ENCODE measurements around the gene ABCB8. TPM values are rescaled to one million over a fixed set of nuclear protein-coding genes. Genes with fewer than 3 reads are reported as not detected.

Gene ABCB8
- total and polyA plus RNA-seq, 2 of the 8 experiments (the other 6 are each of a cell fraction or from before 2014, with no cell fraction given): 17.7 to 27.0 TPM

- Histone ChIP-seq H2AK5ac (ENCODE audit: low read depth, low read length) (no peak overlapping the region), H3K23me2 (ENCODE audit: low read depth, low read length) (peaks cover 3% of the 10 kb centered on the region; the same call in 1 of the 2 replicates), H3K27me3 (replicated peaks in 1 of 4; ENCODE audit: control insufficient read depth in 3 of 4, extremely low read depth in 1 of 4, insufficient read depth in 3 of 4, low read length in 3 of 4) (peaks cover 4 to 33% (median 24%) of the 10 kb centered on the region in 4 experiments), H4K8ac (ENCODE audit: extremely low read depth, insufficient read depth, low read length) (no peak overlapping the region), H2AFZ (ENCODE audit: low read length) (no peak overlapping the region), H2BK20ac (ENCODE audit: low read length) (no peak overlapping the region), H3K4me3 (ENCODE audit: extremely low read depth in 1 of 4, insufficient read depth in 2 of 4, low read depth in 3 of 4, low read length in 4 of 4) (no peak overlapping the region), H3K4me2 (ENCODE audit: insufficient read depth in 1 of 2, low read depth in 2 of 2, low read length in 2 of 2) (no peak overlapping the region), H3K23ac (ENCODE audit: insufficient read length) (no peak overlapping the region), H3K79me2 (ENCODE audit: control insufficient read depth in 1 of 2, insufficient read depth in 2 of 2, low read length in 2 of 2) (no peaks in the 10 kb centered on the region), H3K56ac (replicated peaks; ENCODE audit: insufficient read length, low read depth, low read length) (no peak overlapping the region), H3K9ac (replicated peaks in 1 of 4; ENCODE audit: extremely low read depth in 1 of 4, low read depth in 3 of 4, low read length in 3 of 4) (no peak overlapping the region), H4K20me1 (replicated peaks in 1 of 2; ENCODE audit: control insufficient read depth in 1 of 2, insufficient read depth in 2 of 2, low read length in 2 of 2) (peaks cover 2 to 14% of the 10 kb centered on the region in 2 experiments), H2BK12ac (ENCODE audit: low read depth, low read length) (no peak overlapping the region; the same call in 1 of the 2 replicates), H3K9me3 (ENCODE audit: insufficient read depth in 2 of 2, low read depth in 1 of 2, low read length in 1 of 2) (no peaks in the 10 kb centered on the region), H2BK5ac (ENCODE audit: low read depth, low read length) (no peak overlapping the region), H2BK120ac (replicated peaks; ENCODE audit: low read depth, low read length) (no peak overlapping the region), H3K14ac (ENCODE audit: insufficient read length) (no peak overlapping the region), H3K4ac (replicated peaks; ENCODE audit: insufficient read length, low read depth, low read length) (no peak overlapping the region), H4K5ac (ENCODE audit: insufficient read length, low read depth, low read length) (no peak overlapping the region), H3K18ac (ENCODE audit: extremely low read depth, low read length) (no peak overlapping the region), H3K36me3 (ENCODE audit: control insufficient read depth in 2 of 4, insufficient read depth in 4 of 4, low read length in 3 of 4) (no peaks in the 10 kb centered on the region), H3K4me1 (replicated peaks in 1 of 4; ENCODE audit: control insufficient read depth in 3 of 4, insufficient read depth in 4 of 4, low read length in 3 of 4) (peaks cover 0 to 8% (median 5%) of the 10 kb centered on the region in 4 experiments; a peak in 3 of 7 replicates), H4K91ac (replicated peaks; ENCODE audit: insufficient read length, low read length) (no peak overlapping the region), H3K79me1 (ENCODE audit: low read depth, low read length) (no peaks in the 10 kb centered on the region), H3K27ac (ENCODE audit: low read depth, low read length) (no peak overlapping the region), H2BK15ac (ENCODE audit: low read length) (no peak overlapping the region; the same call in 1 of the 2 replicates)
- FAIRE-seq: no peak
- TF ChIP-seq RBBP5 (IDR thresholded peaks at IDR 0.05; ENCODE audit: borderline replicate concordance, low read depth, low read length): no peak
- TF ChIP-seq JUND (IDR thresholded peaks at IDR 0.05; ENCODE audit: low read length): no peak
- TF ChIP-seq JUN (IDR thresholded peaks at IDR 0.05; ENCODE audit: low read depth, low read length): no peak
- TF ChIP-seq HDAC2 (IDR thresholded peaks at IDR 0.05; ENCODE audit: borderline replicate concordance in 1 of 2, low read depth in 2 of 2, low read length in 2 of 2): no peak
- no peak for TF ChIP-seq POLR2A (IDR thresholded peaks at IDR 0.05; ENCODE audit: control extremely low read depth in 1 of 2, low read depth in 2 of 2, low read length in 2 of 2)
- no peak for TF ChIP-seq RNF2 (IDR thresholded peaks at IDR 0.05; ENCODE audit: borderline replicate concordance, low read depth, low read length, missing control alignments, poor library complexity, severe bottlenecking)
- no peak for TF ChIP-seq TBP (IDR thresholded peaks at IDR 0.05; ENCODE audit: low read depth, low read length)
- DNase-seq (ENCODE audit: low read depth in 1 of 2, low spot score in 2 of 2): no peak
- WGBS, 2 experiments (ENCODE audit: extremely low coverage in 1 of 2, insufficient coverage in 1 of 2, insufficient read length in 1 of 2, insufficient replicate concordance in 2 of 2, low coverage in 1 of 2, low lambda C conversion rate in 2 of 2, missing lambda C conversion rate in 1 of 2): 95% methylated on average over 30 of the region's 38 CpGs; no CpG with 5 or more reads in 1 of the 2 experiments
- ChIA-PET POLR2A (ENCODE audit: partially characterized antibody) (no interaction called here), CTCF (ENCODE audit: partially characterized antibody) (interaction anchor here (0.8 to 3.6 kb wide), 7 partner anchors 9 to 709 kb away, joined by 3 to 14 read pairs (median 3); partner anchors contain the start of gene CDK5)
These were observed 20.7 kb downstream of the ABCB8 start for GRCh38 chr7:151048911-151049463.
